ENCODE data around the gene SCNN1A.
"Not testable (repeated sequence)": the region's sequence is repeated elsewhere in the genome, so short reads cannot be mapped to it uniquely, and the experiment has no call there.

Gene SCNN1A

DNA sequence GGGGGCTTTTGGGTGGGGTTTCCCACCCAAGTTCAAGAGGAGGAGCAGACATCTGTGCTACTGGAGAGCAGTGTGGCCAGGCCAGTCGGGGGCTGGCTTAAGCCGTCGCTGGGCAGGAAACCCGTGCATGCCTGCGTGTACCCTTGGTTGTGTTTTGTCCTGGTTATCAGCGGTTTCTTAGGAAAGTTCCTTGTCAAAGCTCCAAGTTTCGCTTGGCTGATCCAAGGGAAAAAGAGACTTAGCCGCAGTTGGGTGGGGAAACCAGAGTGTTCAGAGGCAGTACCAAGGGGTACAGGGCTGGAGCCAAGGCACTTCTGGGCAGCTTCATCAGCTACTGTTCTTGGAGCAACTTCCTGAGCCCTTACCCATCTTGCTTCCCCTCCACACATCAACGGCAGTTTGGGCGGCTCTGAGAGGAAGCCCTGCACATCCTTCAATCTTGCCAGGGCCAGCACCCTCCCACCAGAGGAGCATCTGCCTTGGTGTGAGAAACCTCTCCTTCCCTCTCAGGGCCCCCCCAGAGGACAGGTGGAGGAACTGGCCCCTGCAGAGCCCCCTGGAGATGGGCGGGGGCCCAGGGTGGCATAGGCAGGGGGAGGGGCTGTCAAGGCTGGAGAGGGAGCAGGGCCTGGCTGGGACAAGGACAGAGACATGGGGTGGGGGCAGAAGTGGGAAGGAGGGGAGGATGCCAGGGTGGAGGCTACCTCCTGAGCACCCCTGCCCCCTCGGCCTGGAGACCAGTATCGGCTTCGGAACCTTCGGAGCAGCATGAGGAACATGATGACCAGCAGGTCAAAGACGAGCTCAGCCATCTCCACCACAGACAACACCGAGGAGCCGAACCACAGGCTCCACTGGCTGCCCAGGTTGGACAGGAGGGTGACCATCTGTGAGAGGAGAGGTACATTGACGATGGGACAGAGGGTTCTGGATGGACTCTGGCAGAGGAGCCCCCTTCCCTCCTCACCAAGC, 27.7 kb downstream of the SCNN1A start:
- no peak for DNase-seq (ENCODE audit: low spot score)

GRCh38 chr12:6346942-6347341, 28.4 kb downstream of the SCNN1A start:
- no peak for DNase-seq (ENCODE audit: low spot score)

GRCh38 chr12:6346235-6346832, 29.0 kb downstream of the SCNN1A start:
- no peak for DNase-seq (ENCODE audit: low spot score)

- DNase-seq (ENCODE audit: low spot score) = no peak
These were observed 29.9 kb downstream of the SCNN1A start for GRCh38 chr12:6345319-6346091.

GRCh38 chr12:6344101-6344660, 31.2 kb downstream of the SCNN1A start:
- not testable (repeated sequence) for DNase-seq (ENCODE audit: low spot score)

DNA sequence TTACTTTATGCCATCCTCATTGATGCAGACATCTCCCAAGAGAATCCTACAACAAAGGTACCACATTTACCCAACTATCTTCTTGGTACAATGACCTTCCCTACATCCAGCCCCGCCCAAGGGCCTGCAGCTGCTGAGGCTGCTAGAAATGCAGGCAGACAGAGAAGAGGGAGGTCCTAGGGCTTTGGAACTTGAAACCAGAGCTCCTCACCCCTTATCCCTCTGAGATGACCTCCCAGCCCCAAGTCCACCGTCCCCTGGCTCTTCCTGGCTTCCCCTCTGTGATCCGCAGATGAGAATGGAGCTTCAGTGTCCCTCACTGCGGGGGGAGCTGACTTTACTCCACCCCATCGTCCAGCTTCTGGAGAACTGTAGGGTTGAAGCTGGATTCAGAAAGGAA, 31.8 kb downstream of the SCNN1A start:
- no peak for DNase-seq (ENCODE audit: low spot score)

DNA sequence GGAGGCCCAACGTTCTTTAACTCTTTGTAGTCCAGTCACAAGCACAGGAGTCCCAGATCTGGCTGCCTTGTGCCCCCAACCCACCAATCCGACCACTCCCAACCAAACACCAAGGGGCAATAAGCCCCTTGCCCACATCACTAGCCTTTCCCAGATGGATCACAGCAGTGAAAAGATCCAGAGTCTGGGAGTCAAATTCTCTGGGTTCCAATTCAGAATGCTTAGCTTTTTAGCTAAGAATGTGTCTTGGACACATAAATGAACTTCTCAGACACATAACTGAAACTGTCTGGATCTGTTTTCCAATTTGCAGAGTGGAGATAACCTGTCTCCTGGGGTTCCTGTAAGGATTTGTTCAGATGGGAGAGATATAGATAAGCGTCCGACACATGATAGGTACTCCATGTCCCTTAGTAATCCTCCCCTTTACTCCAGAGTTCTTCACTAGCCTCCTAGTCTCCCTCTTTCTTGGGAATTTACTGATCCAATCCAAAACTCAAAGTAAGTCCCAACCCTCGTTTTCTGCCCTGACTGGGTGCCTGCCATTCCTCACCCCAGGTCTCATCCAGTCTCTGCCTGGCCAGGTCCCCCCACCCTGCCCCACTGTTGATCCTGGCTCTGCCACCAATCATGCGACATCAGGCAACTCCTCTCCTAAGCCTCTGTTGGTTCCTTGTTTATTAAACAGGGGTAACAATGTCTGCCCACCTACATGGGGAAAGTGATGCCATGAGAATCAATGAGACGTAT, 33.0 kb downstream of the SCNN1A start:
- no peak for DNase-seq (ENCODE audit: low spot score)

DNA sequence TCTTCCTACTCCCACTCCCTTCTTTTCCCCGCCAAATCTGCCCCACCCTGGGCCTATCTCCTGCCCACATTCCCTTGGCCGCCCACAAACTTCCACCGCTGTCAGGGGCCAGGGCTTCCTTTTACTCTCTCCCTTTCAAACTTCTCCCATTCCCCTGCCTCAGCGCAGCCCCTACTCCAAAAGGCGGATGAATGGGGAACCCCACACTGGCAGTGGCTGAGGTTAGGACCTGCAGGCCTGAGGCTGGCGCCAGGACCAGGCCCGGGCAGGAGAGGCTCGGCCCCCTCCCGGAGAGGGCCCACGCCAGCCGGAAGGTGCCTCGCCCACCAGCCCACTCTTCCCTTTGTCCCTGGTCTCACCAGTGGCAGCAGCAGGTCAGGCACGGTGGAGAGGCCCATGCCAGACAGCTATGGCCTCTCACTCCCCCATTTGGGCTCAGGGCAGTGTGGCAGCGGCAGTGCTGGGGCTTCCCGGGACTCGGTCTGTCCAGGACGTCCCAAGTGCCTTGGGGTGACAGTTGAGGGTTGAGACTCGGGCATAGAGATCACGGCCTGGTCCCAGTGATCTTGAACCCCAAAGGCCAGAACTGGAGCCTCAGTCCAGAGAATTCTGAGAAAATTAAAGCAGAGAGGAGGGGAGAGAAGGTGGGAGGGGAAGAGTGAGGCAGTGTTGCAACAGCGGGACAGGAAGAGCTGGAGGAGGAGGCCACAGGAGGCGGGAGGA, 33.8 kb downstream of the SCNN1A start, which contains the start of gene TNFRSF1A:
TSS of gene TNFRSF1A (minus strand) at position 660 of the 723 bp plus-strand sequence. CDS start at position 398, 262 bp downstream.
- peak; percentile 83 for DNase-seq (ENCODE audit: low spot score)

- DNase-seq (ENCODE audit: low spot score) = no peak
These were observed 34.5 kb downstream of the SCNN1A start for GRCh38 chr12:6340745-6341416.

DNA sequence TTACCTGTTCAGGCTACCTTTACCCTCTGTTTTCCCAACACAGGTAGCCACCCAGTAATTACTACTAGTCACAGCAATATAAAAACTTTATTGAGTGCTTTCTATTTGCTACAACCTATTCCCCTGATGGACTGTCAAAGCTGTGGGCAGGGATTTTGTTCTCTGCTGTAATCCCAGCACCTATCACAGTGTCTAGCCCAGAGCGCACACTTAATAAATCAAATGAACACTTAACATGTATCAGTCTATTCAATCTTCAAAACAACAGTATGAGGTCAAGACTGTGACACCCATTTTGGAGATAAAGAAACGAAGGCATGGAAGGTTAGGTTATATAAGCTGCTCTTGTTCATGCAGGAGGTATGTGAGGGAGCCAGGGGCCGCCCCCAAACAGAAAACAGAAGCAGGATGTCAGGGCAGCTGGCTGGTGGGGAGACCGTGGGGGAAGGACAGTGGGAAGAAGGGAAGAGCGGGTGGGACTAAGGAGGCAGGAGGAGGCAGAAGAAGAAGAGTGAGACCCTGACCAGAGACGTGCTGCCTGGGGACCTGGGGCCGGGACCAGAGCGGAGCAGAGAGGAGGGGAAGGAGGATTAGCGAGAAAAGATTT, 35.2 kb downstream of the SCNN1A start:
- DNase-seq (ENCODE audit: low spot score) = no peak

DNA sequence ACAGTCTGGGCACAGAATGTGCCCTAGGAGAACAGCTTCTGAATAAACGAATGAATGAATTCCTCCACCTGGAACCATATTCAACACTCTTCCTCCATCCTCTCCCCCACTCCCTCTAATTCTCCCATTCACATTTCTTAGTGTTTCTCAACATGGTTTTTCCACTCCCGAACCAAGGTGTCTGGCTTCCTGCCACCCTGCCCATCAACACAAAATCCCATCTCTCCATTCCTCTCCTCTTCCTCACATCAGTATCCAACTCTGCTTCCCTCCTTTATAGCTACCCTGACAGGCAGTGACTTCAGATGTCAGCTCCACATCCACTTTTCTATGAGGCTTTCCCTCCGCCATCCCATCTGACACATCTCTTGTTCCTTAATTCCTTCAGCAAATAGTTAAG, 36.4 kb downstream of the SCNN1A start:
- DNase-seq (ENCODE audit: low spot score) = no peak

GRCh38 chr12:6338536-6338935, 36.8 kb downstream of the SCNN1A start:
- DNase-seq (ENCODE audit: low spot score) = not testable (repeated sequence)

DNA sequence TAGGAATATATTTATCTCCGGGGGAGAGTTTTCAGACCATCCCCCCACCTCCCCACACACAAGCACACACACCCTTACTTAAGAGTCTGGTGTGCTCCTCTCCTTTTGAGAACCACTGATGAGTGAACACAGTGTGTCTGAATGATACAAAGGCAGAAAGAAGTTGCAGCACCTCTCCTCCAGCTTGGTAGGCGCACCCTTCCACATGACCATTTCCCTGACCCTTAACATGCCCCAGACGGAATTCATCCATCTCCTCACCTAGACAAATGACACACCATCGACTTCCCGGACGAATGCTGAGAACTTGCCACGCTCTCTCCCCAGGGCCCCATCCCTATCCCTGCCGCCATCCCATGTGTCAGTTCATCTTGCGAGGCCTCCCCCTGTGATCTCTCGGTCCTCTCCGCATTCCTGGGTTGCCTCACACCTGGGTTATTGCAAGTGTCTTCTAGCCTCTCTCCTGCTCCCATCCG, 37.4 kb downstream of the SCNN1A start:
- DNase-seq (ENCODE audit: low spot score) = no peak

GRCh38 chr12:6336889-6337853, 38.2 kb downstream of the SCNN1A start:
- DNase-seq (ENCODE audit: low spot score) = no peak

DNA sequence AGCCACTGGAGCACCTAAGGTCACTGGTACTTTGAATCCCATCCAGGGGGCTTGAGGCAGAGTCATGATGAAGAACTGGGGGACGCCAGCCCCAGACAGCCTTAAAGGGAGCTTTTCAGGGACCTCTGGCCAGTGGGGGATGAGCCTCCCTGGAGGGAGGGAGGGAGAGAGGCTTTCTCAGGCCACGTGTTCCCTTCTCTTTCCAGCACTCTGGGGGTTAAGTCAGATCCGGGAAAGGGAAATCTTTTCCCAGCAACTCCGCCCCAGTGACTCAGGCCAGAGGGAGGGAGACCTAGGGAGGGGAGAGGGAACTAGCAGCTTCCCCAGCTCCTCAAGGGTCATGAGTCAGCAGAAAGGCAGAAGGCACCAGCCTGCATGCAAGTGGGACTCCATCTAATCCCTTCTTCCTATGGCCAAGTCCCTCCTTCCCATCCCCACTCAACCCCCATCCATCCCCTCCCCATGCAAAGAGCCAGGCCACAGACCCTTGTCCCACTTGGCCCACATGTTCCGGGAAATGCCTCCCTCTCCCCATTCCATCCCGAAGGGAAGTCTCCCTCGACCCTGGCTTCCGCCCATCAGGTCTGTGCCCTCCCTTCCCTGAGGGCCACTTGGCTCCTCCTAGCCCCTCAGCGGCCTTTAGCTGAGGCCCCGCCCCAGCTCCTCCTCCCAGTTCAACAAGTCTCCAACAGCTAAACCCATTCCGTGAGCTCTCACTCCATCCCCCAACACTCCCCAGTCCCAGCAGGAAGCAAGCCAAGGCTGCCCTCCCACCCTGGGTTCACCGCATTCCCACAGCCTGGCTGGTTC, 39.1 kb downstream of the SCNN1A start:
- peak; percentile 96 for DNase-seq (ENCODE audit: low spot score)

DNA sequence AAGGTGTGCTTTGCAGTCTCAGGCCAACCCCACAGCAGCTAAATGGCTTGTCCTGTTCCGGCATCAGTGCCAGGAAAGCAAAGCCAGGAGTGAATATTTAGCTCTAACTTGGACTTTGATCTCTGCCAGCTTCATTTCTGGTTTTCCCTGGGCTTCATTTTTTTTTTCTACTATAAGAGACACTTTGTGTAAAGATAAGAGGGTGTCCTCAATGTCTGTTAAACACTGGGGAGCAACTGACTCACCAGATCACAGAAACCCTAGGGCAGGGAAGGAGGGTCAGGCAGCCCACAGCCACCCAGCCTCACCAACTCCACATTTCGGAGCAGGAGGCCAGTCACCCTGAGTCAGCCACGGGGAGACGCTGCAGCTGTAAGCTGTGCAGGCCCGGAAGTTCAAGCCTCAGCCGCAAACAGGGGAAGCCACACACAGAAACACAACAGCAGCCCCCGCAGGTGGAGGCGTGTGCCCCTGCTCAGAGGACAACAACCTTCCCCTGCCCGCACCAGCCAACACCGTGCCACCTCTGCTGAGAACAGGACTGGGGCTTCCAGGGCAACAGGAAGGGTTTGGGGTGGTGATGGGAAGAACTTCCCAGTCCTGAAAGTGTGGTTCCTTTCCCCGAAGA, 39.8 kb downstream of the SCNN1A start:
- DNase-seq (ENCODE audit: low spot score) = peak; percentile 83

DNA sequence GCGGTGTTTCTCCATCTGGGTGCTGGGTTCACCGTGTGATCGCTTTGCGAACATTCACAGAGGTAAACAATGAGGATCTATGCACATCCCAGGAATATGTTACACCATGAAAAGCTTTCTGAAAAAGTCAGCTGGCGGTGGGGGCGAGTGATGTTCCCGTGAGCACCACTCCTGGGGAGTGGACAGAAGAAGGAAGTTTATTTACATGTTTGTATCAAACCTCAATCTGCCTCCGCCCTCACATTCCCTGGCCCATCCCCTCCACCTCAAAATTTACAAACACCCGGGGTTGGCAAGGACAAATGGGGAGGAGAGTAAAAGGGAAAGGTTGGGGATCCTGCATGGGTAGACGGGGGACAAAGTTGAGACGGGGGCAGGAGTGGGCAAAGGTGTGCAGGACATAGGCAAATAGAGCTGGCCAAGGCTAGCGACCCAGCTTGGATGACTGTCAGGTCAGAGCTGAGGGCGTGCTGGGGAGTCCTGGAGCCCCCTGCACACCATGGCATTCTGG, 40.4 kb downstream of the SCNN1A start:
- DNase-seq (ENCODE audit: low spot score) = no peak
